HepG2 (cell line): ENCODE results near the gene ABHD1. TPM values are rescaled to one million over a fixed set of nuclear protein-coding genes. Genes with fewer than 3 reads are reported as not detected.

Source experiments
- ARNT2 ChIP-seq: sonication (generic); formaldehyde crosslinking; IDR thresholded peaks from 2 replicates; pipeline ENCODE4 v1.8.0; 2022; ENCODE audit warnings: mild to moderate bottlenecking, low read depth, missing genetic modification reagents, moderate library complexity
- CBX5 ChIP-seq: sonication (generic); formaldehyde crosslinking; IDR thresholded peaks from 2 replicates; pipeline ENCODE4 v1.4.0; 2020; ENCODE audit warnings: missing genetic modification reagents, borderline replicate concordance
- CENPT ChIP-seq: sonication (generic); formaldehyde crosslinking; IDR thresholded peaks from 2 replicates; pipeline ENCODE4 v1.8.0; 2022; ENCODE audit warnings: low read depth, mild to moderate bottlenecking, moderate library complexity, missing genetic modification reagents
- GATA4 ChIP-seq: sonication (generic); IDR thresholded peaks from 2 replicates; pipeline ENCODE4 v1.6.1; 2016; ENCODE audit warnings: antibody characterized with exemption, low read depth, borderline replicate concordance
- GTF2F1 ChIP-seq: fragments of 150-350 bp; IDR thresholded peaks from 2 replicates; pipeline ENCODE4 v1.6.1; 2014; ENCODE audit warnings: low read length
- HBP1 ChIP-seq: IDR thresholded peaks from 2 replicates; pipeline ENCODE4 v1.6.1; 2016; ENCODE audit warnings: low read depth, control low read depth
- KDM6A ChIP-seq: IDR thresholded peaks from 2 replicates; pipeline ENCODE4 v1.6.1; 2016; ENCODE audit warnings: low read depth
- MEF2D ChIP-seq: sonication (generic); formaldehyde crosslinking; IDR thresholded peaks from 2 replicates; pipeline ENCODE4 v1.5.1; 2020; ENCODE audit warnings: mild to moderate bottlenecking, missing genetic modification reagents
- NCOR1 ChIP-seq: fragments of 200-600 bp; sonication (generic); IDR thresholded peaks from 2 replicates; pipeline ENCODE4 v1.7.0; 2017; ENCODE audit warnings: antibody characterized with exemption, low read length, borderline replicate concordance
- RFX3 ChIP-seq: IDR thresholded peaks from 2 replicates; pipeline ENCODE4 v1.6.1; 2016; ENCODE audit warnings: missing biosample characterization, missing genetic modification reagents
- SALL2 ChIP-seq: sonication (generic); formaldehyde crosslinking; IDR thresholded peaks from 2 replicates; pipeline ENCODE4 v1.8.1; 2023; ENCODE audit warnings: mild to moderate bottlenecking, missing genetic modification reagents, inconsistent platforms
- ZFP1 ChIP-seq: IDR thresholded peaks from 2 replicates; pipeline ENCODE4 v1.6.1; 2016
- ZFP37 ChIP-seq: sonication (generic); formaldehyde crosslinking; IDR thresholded peaks from 2 replicates; pipeline ENCODE4 v1.4.0; 2020; ENCODE audit warnings: missing genetic modification reagents, borderline replicate concordance
- ZNF382 ChIP-seq: sonication (generic); formaldehyde crosslinking; IDR thresholded peaks from 2 replicates; pipeline ENCODE4 v1.5.0; 2020; ENCODE audit warnings: missing genetic modification reagents, mild to moderate bottlenecking, borderline replicate concordance
- polyA plus RNA-seq, 8 experiments: library from polyadenylated mRNA; depleted of rRNA in 3 of 8; stranded (reverse) in 7 of 8; unstranded in 1 of 8; fragments of >200 nt; fragmentation: Illumina TruSeq in 4 of 8; extraction: Trizol in 4 of 8; gene quantifications; 2 replicates each; pipeline versions ENCODE4 v1.2.1 to v1.2.3, GENCODE V29; 2011 to 2016; ENCODE audit warnings: low read depth in 4 of 8, missing spikeins in 1 of 8, mixed read lengths in 1 of 8; ENCODE audit not compliant: insufficient read depth in 1 of 8
- total RNA-seq, 5 experiments: library from RNA; depleted of rRNA; stranded (reverse); fragments of >200 nt; fragmentation: Illumina TruSeq; extraction: Trizol; gene quantifications; 2 replicates each; pipeline ENCODE4 v1.2.3, GENCODE V29; 2016; ENCODE audit warnings: low read depth in 1 of 5
- TF ChIP-seq, protein P1 (sequence below): sonication (generic); formaldehyde crosslinking; IDR thresholded peaks from 2 replicates; pipeline ENCODE4 v1.5.1; 2020; ENCODE audit warnings: mild to moderate bottlenecking, missing genetic modification reagents, moderate library complexity
- TF ChIP-seq, protein P2 (sequence below): sonication (generic); formaldehyde crosslinking; IDR thresholded peaks from 2 replicates; pipeline ENCODE4 v1.4.0; 2020; ENCODE audit warnings: missing genetic modification reagents
- TF ChIP-seq, protein P3 (sequence below): sonication (generic); formaldehyde crosslinking; IDR thresholded peaks from 2 replicates; pipeline ENCODE4 v1.4.0; 2020; ENCODE audit warnings: low read depth, missing genetic modification reagents
- TF ChIP-seq, protein P4 (sequence below): sonication (generic); formaldehyde crosslinking; IDR thresholded peaks from 2 replicates; pipeline ENCODE4 v1.4.0; 2020; ENCODE audit warnings: missing genetic modification reagents
- TF ChIP-seq, protein P5 (sequence below): sonication (generic); formaldehyde crosslinking; IDR thresholded peaks from 2 replicates; pipeline ENCODE4 v1.8.0; 2022; ENCODE audit warnings: mild to moderate bottlenecking, missing genetic modification reagents

The ABHD1 gene
- total and polyA plus RNA-seq, 2 of the 13 experiments (the other 11 are each of a cell fraction or from before 2014, with no cell fraction given) = 0.04 to 0.81 TPM

- TF ChIP-seq, protein P1, sequence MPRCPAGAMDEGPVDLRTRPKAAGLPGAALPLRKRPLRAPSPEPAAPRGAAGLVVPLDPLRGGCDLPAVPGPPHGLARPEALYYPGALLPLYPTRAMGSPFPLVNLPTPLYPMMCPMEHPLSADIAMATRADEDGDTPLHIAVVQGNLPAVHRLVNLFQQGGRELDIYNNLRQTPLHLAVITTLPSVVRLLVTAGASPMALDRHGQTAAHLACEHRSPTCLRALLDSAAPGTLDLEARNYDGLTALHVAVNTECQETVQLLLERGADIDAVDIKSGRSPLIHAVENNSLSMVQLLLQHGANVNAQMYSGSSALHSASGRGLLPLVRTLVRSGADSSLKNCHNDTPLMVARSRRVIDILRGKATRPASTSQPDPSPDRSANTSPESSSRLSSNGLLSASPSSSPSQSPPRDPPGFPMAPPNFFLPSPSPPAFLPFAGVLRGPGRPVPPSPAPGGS (CRISPR knock-in tag) = peak; percentile 64; the same call in 1 of the 2 replicates
- peak; percentile 84; the same call in 1 of the 2 replicates for TF ChIP-seq NCOR1
- TF ChIP-seq MEF2D (CRISPR knock-in tag) = peak; percentile 74
- peak; percentile 85 for TF ChIP-seq RFX3 (CRISPR knock-in tag)
- peak; percentile 93; the same call in 1 of the 2 replicates for TF ChIP-seq ZFP37 (CRISPR knock-in tag)
- peak; percentile 74; the same call in 1 of the 2 replicates for TF ChIP-seq ZFP1
- TF ChIP-seq CBX5 (CRISPR knock-in tag) = peak; percentile 95; the same call in 1 of the 2 replicates
- TF ChIP-seq SALL2 (CRISPR knock-in tag) = peak; percentile 81; the same call in 1 of the 2 replicates
- peak; percentile 89 for TF ChIP-seq HBP1
- TF ChIP-seq, protein P2, sequence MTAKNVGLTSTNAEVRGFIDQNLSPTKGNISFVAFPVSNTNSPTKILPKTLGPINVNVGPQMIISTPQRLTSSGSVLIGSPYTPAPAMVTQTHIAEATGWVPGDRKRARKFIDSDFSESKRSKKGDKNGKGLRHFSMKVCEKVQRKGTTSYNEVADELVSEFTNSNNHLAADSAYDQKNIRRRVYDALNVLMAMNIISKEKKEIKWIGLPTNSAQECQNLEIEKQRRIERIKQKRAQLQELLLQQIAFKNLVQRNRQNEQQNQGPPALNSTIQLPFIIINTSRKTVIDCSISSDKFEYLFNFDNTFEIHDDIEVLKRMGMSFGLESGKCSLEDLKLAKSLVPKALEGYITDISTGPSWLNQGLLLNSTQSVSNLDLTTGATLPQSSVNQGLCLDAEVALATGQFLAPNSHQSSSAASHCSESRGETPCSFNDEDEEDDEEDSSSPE (CRISPR knock-in tag) = peak; percentile 57
- TF ChIP-seq GATA4 = peak; percentile 56; the same call in 1 of the 2 replicates
- no peak for TF ChIP-seq GTF2F1
- TF ChIP-seq, protein P3, sequence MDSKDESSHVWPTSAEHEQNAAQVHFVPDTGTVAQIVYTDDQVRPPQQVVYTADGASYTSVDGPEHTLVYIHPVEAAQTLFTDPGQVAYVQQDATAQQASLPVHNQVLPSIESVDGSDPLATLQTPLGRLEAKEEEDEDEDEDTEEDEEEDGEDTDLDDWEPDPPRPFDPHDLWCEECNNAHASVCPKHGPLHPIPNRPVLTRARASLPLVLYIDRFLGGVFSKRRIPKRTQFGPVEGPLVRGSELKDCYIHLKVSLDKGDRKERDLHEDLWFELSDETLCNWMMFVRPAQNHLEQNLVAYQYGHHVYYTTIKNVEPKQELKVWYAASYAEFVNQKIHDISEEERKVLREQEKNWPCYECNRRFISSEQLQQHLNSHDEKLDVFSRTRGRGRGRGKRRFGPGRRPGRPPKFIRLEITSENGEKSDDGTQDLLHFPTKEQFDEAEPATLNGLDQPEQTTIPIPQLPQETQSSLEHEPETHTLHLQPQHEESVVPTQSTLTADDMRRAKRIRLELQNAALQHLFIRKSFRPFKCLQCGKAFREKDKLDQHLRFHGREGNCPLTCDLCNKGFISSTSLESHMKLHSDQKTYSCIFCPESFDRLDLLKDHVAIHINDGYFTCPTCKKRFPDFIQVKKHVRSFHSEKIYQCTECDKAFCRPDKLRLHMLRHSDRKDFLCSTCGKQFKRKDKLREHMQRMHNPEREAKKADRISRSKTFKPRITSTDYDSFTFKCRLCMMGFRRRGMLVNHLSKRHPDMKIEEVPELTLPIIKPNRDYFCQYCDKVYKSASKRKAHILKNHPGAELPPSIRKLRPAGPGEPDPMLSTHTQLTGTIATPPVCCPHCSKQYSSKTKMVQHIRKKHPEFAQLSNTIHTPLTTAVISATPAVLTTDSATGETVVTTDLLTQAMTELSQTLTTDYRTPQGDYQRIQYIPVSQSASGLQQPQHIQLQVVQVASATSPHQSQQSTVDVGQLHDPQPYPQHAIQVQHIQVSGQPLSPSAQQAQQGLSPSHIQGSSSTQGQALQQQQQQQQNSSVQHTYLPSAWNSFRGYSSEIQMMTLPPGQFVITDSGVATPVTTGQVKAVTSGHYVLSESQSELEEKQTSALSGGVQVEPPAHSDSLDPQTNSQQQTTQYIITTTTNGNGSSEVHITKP (CRISPR knock-in tag) = peak; percentile 65
- peak; percentile 70 for TF ChIP-seq KDM6A (CRISPR knock-in tag)
- no peak for TF ChIP-seq CENPT
- TF ChIP-seq, protein P4, sequence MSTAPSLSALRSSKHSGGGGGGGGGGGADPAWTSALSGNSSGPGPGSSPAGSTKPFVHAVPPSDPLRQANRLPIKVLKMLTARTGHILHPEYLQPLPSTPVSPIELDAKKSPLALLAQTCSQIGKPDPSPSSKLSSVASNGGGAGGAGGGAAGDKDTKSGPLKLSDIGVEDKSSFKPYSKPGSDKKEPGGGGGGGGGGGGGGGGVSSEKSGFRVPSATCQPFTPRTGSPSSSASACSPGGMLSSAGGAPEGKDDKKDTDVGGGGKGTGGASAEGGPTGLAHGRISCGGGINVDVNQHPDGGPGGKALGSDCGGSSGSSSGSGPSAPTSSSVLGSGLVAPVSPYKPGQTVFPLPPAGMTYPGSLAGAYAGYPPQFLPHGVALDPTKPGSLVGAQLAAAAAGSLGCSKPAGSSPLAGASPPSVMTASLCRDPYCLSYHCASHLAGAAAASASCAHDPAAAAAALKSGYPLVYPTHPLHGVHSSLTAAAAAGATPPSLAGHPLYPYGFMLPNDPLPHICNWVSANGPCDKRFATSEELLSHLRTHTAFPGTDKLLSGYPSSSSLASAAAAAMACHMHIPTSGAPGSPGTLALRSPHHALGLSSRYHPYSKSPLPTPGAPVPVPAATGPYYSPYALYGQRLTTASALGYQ = peak; percentile 82; the same call in 1 of the 2 replicates
- 0 out of 2 replicates have a peak, but pooled peaks have one; percentile 28 for TF ChIP-seq ARNT2 (CRISPR knock-in tag)
- TF ChIP-seq ZNF382 = no peak
- TF ChIP-seq, protein P5, sequence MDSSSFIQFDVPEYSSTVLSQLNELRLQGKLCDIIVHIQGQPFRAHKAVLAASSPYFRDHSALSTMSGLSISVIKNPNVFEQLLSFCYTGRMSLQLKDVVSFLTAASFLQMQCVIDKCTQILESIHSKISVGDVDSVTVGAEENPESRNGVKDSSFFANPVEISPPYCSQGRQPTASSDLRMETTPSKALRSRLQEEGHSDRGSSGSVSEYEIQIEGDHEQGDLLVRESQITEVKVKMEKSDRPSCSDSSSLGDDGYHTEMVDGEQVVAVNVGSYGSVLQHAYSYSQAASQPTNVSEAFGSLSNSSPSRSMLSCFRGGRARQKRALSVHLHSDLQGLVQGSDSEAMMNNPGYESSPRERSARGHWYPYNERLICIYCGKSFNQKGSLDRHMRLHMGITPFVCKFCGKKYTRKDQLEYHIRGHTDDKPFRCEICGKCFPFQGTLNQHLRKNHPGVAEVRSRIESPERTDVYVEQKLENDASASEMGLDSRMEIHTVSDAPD (CRISPR knock-in tag) = peak; percentile 46; the same call in 1 of the 2 replicates
Observed at GRCh38 chr2:27171351-27171848, 47.8 kb downstream of the ABHD1 start (continued).
